ENCODE results near the gene PIK3C2G.
"Not testable (repeated sequence)": the region's sequence is repeated elsewhere in the genome, so short reads cannot be mapped to it uniquely, and the experiment has no call there.

DNA sequence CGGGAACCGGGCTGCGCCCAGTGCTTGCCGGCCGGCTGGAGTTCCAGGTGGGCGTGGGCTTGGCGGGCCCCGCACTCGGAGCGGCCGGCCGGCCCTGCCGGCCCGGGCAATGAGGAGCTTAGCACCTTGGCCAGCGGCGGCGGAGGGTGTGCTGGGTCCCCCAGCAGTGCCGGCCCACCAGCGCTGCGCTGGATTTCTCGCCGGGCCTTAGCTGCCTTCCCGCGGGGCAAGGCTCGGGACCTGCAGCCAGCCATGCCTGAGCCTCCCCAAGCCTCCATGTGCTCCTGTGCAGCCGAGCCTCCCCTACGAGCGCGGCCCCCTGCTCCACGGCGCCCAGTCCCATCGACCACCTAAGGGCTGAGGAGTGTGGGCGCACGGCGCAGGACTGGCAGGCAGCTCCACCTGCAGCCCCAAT is 238.8 kb downstream of the PIK3C2G start:
- TF ChIP-seq CTCF (IDR thresholded peaks at IDR 0.05); POLR2AphosphoS5 (IDR thresholded peaks at IDR 0.05; ENCODE audit: low read depth, low read length); REST (IDR thresholded peaks at IDR 0.05; ENCODE audit: insufficient read depth in 1 of 2, low read depth in 2 of 2, low read length in 1 of 2); SIN3A (IDR thresholded peaks at IDR 0.05; ENCODE audit: borderline replicate concordance, insufficient read depth, low read depth, low read length): not testable (repeated sequence)
